Mucosa of descending colon (tissue), 3 donors: ENCODE measurements around the gene IGHMBP2. TPM values are rescaled to one million over a fixed set of nuclear protein-coding genes. Genes with fewer than 3 reads are reported as not detected.
A peak's percentile ranks its signal among the peaks of the same experiment; 100 is the strongest.

Experiments
- ATAC-seq: fragments of 200-7000 bp; cut with Tn5 transposase; one replicate; pipeline ENCODE4 v1.9.1; 2020; ENCODE audit warnings: mild to moderate bottlenecking, moderate library complexity
- DNase-seq, 3 donors: peaks; one replicate each; pipeline ENCODE4 v3.0.0-alpha.2; 2020
- H3K36me3 ChIP-seq: fragments of 200-600 bp; one replicate; pipeline ENCODE4 v1.8.0; 2021; ENCODE audit warnings: low read depth, mild to moderate bottlenecking
- H3K4me1 ChIP-seq: fragments of 200-600 bp; one replicate; pipeline ENCODE4 v1.8.0; 2021; ENCODE audit warnings: low read depth, mild to moderate bottlenecking
- H3K4me3 ChIP-seq: fragments of 200-600 bp; one replicate; pipeline ENCODE4 v1.8.0; 2021; ENCODE audit warnings: mild to moderate bottlenecking
- H3K9me3 ChIP-seq: fragments of 200-600 bp; one replicate; pipeline ENCODE4 v1.8.0; 2021; ENCODE audit warnings: mild to moderate bottlenecking
- CTCF ChIP-seq: fragments of 200-600 bp; IDR thresholded peaks from one replicate; pipeline ENCODE4 v1.8.0; 2022; ENCODE audit warnings: antibody characterized with exemption, mild to moderate bottlenecking
- intact Hi-C, 2 donors: fragments of 100-400 bp; cut with DNase I in 1 of 2; cut with micrococcal nuclease in 1 of 2; formaldehyde crosslinking; loops; one replicate each; pipeline versions ENCODE4 v1.11.0 to v1.11.1; 2022; cut with DNase I, micrococcal nuclease
- total RNA-seq, 3 donors: library from RNA; stranded (reverse); fragmentation: NEBNext Ultra II Directional in 2 of 3; extraction: Animal tissue kit (Norgen Biotek cat#: 25700) in 2 of 3; gene quantifications; one replicate each; pipeline versions ENCODE4 v1.2.1 to v1.2.4, GENCODE V29; 2021 to 2023
- donor health status: DM: no; HTN: no; CAD: no; lungs with moderate emphysema.
- donor health status: DM: no; HTN: no; CAD: no.
- donor health status: DM: no; HTN: yes; CAD: no.

Gene IGHMBP2
- total RNA-seq, 3 donors from 2014 or later: 19.7 to 44.7 (median 25.8) TPM

- intact Hi-C loops: no loop called here
- no peaks in the 10 kb centered on the region for H3K36me3 ChIP-seq
- no peak for TF ChIP-seq CTCF
- peaks cover 10% of the 10 kb centered on the region for H3K4me1 ChIP-seq
- no peaks in the 10 kb centered on the region for H3K9me3 ChIP-seq
- ATAC-seq: no peak
- no peak overlapping the region for H3K4me3 ChIP-seq
- DNase-seq: no peak
These were observed 56.0 kb downstream of the IGHMBP2 start for GRCh38 chr11:68959465-68960293.

GRCh38 chr11:68960294-68961071 is 56.8 kb downstream of the IGHMBP2 start:
- DNase-seq (no peak), ATAC-seq (no peak)
- TF ChIP-seq CTCF: no peak
- no peaks in the 10 kb centered on the region for H3K9me3 ChIP-seq
- no peaks in the 10 kb centered on the region for H3K36me3 ChIP-seq
- H3K4me1 ChIP-seq: peaks cover 2% of the 10 kb centered on the region
- no peak overlapping the region for H3K4me3 ChIP-seq
- intact Hi-C loops: no loop called here

- no peaks in the 10 kb centered on the region for H3K4me1 ChIP-seq
- no peaks in the 10 kb centered on the region for H3K9me3 ChIP-seq
- no peak for TF ChIP-seq CTCF
- no peaks in the 10 kb centered on the region for H3K36me3 ChIP-seq
- intact Hi-C loops: no loop called here
- ATAC-seq (no peak), DNase-seq (peak in 1 of 3 donors; percentile 4)
- H3K4me3 ChIP-seq: no peak overlapping the region
These were observed 57.6 kb downstream of the IGHMBP2 start for GRCh38 chr11:68961245-68961644.

GRCh38 chr11:68962527-68963250 is 59.0 kb downstream of the IGHMBP2 start:
- peak; percentile 31 for ATAC-seq
- no peak overlapping the region for H3K4me3 ChIP-seq
- no peaks in the 10 kb centered on the region for H3K9me3 ChIP-seq
- intact Hi-C loops: no loop called here
- peak in 1 of 3 donors; percentile 16 for DNase-seq
- no peaks in the 10 kb centered on the region for H3K4me1 ChIP-seq
- no peaks in the 10 kb centered on the region for H3K36me3 ChIP-seq
- no peak for TF ChIP-seq CTCF

GRCh38 chr11:68963779-68964178 is 60.1 kb downstream of the IGHMBP2 start:
- no peak for TF ChIP-seq CTCF
- intact Hi-C loops: no loop called here
- H3K9me3 ChIP-seq: no peaks in the 10 kb centered on the region
- no peak overlapping the region for H3K4me3 ChIP-seq
- H3K36me3 ChIP-seq: no peaks in the 10 kb centered on the region
- DNase-seq: peak in 1 of 3 donors; percentile 0
- H3K4me1 ChIP-seq: no peaks in the 10 kb centered on the region
- ATAC-seq: peak; percentile 61
